Activated B cell treated with CpG ODN at 0.5 μM for 24 hours (primary cell): ENCODE data around the gene AK4. TPM values are rescaled to one million over a fixed set of nuclear protein-coding genes. Genes with fewer than 3 reads are reported as not detected.

Source experiments
- ATAC-seq: fragments of 200-7000 bp; cut with Tn5 transposase; one replicate; pipeline ENCODE4 v1.10.0; 2021; ENCODE audit warnings: low read depth, mild to moderate bottlenecking, moderate library complexity
- CTCF ChIA-PET: fragments of 350-600 bp; sonication (Branson Sonifier 250); formaldehyde crosslinking; loops from one replicate; lab custom pipeline; 2021; ENCODE audit warnings: antibody characterized with exemption; lab: Charles Lee
- POLR2A ChIA-PET: fragments of 350-600 bp; sonication (Branson Sonifier 250); formaldehyde crosslinking; loops from one replicate; lab custom pipeline; 2021; ENCODE audit warnings: antibody characterized with exemption; lab: Charles Lee
- DNase-seq: peaks from one replicate; pipeline ENCODE4 v3.0.0; 2022
- H3K27ac Mint-ChIP-seq: one replicate; pipeline ENCODE4 v1.8.0; 2020; ENCODE audit warnings: mixed read lengths
- H3K27me3 Mint-ChIP-seq: one replicate; pipeline ENCODE4 v1.8.0; 2021; ENCODE audit warnings: mixed read lengths
- H3K36me3 Mint-ChIP-seq: one replicate; pipeline ENCODE4 v1.8.0; 2021; ENCODE audit warnings: low read depth, mixed read lengths
- H3K4me1 Mint-ChIP-seq: one replicate; pipeline ENCODE4 v1.8.0; 2021; ENCODE audit warnings: mixed read lengths
- H3K4me3 Mint-ChIP-seq: one replicate; pipeline ENCODE4 v1.8.0; 2020; ENCODE audit warnings: mild to moderate bottlenecking, mixed read lengths
- H3K9me3 Mint-ChIP-seq: one replicate; pipeline ENCODE4 v1.8.0; 2020; ENCODE audit warnings: mixed read lengths
- intact Hi-C: fragments of 100-400 bp; cut with micrococcal nuclease; formaldehyde crosslinking; loops from one replicate; pipeline ENCODE4 v1.15.1; 2024
- total RNA-seq: library from RNA; stranded (reverse); gene quantifications from 2 replicates; pipeline ENCODE4 v1.2.3, GENCODE V29; 2022
- TF ChIP-seq, protein P1 (sequence below): fragments of 200-600 bp; IDR thresholded peaks from one replicate; pipeline ENCODE4 v1.8.0; 2022; ENCODE audit warnings: antibody characterized with exemption, mild to moderate bottlenecking

The AK4 gene
- total RNA-seq, 1 donor from 2014 or later, result 1.8 TPM

GRCh38 chr1:65269612-65270011, 121.6 kb downstream of the AK4 start:
- TF ChIP-seq, protein P1, sequence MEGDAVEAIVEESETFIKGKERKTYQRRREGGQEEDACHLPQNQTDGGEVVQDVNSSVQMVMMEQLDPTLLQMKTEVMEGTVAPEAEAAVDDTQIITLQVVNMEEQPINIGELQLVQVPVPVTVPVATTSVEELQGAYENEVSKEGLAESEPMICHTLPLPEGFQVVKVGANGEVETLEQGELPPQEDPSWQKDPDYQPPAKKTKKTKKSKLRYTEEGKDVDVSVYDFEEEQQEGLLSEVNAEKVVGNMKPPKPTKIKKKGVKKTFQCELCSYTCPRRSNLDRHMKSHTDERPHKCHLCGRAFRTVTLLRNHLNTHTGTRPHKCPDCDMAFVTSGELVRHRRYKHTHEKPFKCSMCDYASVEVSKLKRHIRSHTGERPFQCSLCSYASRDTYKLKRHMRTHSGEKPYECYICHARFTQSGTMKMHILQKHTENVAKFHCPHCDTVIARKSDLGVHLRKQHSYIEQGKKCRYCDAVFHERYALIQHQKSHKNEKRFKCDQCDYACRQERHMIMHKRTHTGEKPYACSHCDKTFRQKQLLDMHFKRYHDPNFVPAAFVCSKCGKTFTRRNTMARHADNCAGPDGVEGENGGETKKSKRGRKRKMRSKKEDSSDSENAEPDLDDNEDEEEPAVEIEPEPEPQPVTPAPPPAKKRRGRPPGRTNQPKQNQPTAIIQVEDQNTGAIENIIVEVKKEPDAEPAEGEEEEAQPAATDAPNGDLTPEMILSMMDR, result no peak
- peaks cover 26% of the 10 kb centered on the region for H3K27me3 Mint-ChIP-seq
- ATAC-seq (no peak), DNase-seq (no peak)
- H3K36me3 Mint-ChIP-seq, result no peaks in the 10 kb centered on the region
- intact Hi-C loops, result no loop called here
- no peak overlapping the region for H3K4me3 Mint-ChIP-seq
- ChIA-PET POLR2A (no interaction called here), CTCF (no interaction called here)
- peaks cover 12% of the 10 kb centered on the region for H3K4me1 Mint-ChIP-seq
- no peak overlapping the region for H3K27ac Mint-ChIP-seq
- no peaks in the 10 kb centered on the region for H3K9me3 Mint-ChIP-seq

DNA sequence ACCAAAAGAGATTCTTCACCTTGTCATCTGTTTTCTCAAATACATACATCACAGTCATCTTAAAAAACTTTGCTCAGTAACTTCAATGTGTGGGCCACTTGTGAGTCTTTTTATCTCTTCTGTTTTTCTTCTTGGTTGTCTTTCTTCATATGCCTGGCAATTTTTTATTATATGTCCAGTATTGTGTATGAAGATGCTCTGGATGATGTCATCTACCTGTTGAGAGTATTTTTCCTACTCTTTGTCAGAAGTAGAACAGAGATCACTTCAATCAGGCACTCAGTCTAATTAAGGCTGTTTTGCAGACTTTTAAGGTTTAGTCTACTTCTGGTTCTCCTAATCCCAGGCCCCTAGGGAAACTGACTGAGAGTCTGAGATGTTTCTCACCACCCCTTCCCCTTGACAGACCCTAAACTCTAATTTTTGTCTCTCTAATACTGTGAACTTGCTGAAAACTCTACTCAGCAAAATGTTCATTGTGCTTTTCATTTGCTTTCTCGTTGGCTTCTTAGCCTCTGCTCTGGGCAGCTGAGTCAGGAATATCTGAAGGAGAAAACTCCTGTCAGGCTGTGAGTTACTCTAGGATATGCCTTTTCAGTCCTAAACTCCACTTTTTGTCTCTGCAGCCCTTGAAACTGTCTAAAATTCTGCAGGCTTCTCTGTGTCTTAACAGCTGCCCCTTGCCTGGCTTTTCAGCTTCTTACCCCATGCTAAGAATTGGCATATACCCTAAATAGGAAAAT, 128.4 kb downstream of the AK4 start:
- CTCF ChIA-PET, result no interaction called here
- POLR2A ChIA-PET, result no interaction called here
- Mint-ChIP-seq H3K9me3 (no peaks in the 10 kb centered on the region), H3K36me3 (no peaks in the 10 kb centered on the region), H3K4me1 (no peaks in the 10 kb centered on the region), H3K27ac (no peak overlapping the region), H3K27me3 (peaks cover 17% of the 10 kb centered on the region), H3K4me3 (no peak overlapping the region)
- no peak for ATAC-seq
- intact Hi-C loops, result no loop called here
- TF ChIP-seq, protein P1, result no peak
- DNase-seq, result no peak

GRCh38 chr1:65277605-65278347, 129.8 kb downstream of the AK4 start:
- CTCF ChIA-PET, result no interaction called here
- Mint-ChIP-seq H3K27ac (no peak overlapping the region), H3K4me1 (no peaks in the 10 kb centered on the region)

DNA sequence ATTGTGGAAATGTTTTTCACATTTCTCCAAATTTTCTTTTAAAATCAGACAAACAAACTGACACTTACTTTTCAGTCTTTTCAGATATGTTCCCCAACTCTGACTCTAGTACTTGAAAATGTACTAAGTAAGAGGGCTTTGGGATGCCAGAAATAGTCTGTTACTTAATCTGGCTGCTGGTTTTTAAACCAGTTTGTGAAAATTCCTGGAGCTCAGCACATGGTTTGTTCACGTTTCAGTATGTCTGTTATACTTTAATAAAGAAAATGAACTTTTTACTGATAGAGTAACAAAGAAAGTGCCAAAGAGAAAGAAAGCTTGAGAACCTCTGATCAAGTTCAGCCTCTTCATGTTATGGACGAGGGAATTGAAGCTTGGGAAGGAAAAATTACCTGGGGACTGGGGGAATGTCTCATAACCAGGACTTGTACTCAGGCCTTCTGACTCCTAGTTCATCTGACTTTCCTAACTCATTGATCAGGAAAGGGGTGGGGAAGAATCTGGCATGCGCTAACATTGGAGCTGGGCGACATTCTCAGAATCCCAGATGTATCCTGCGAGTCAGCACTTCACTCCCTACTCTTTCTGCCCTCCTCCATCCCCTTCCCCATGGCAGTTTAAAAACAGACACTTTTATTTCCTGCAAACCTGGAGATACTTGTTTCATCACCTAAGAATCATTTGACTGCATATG, 130.5 kb downstream of the AK4 start:
- Mint-ChIP-seq H3K4me1 (no peaks in the 10 kb centered on the region), H3K27me3 (peaks cover 18% of the 10 kb centered on the region), H3K36me3 (no peaks in the 10 kb centered on the region), H3K27ac (no peak overlapping the region), H3K9me3 (no peaks in the 10 kb centered on the region), H3K4me3 (no peak overlapping the region)
- ATAC-seq, result no peak
- CTCF ChIA-PET, result no interaction called here
- no peak for DNase-seq
- POLR2A ChIA-PET, result no interaction called here
- TF ChIP-seq, protein P1, result no peak
- intact Hi-C loops, result no loop called here

More at GRCh38 chr1:65277605-65278347, 129.8 kb downstream of the AK4 start:
- Mint-ChIP-seq H3K4me3 (no peak overlapping the region), H3K9me3 (no peaks in the 10 kb centered on the region), H3K27me3 (peaks cover 17% of the 10 kb centered on the region), H3K36me3 (no peaks in the 10 kb centered on the region)
- DNase-seq, result no peak
- POLR2A ChIA-PET, result no interaction called here
- no peak for ATAC-seq
- intact Hi-C loops, result no loop called here
- TF ChIP-seq, protein P1, result no peak
